Right lobe of liver (tissue), 4 donors: ENCODE data around the gene FAM90A1.
"Not testable (repeated sequence)": the region's sequence is repeated elsewhere in the genome, so short reads cannot be mapped to it uniquely, and the experiment has no call there.

ENCODE experiments used
- CTCF ChIP-seq, 4 donors: fragments of 200-600 bp in 3 of 4; fragments of 450-650 bp in 1 of 4; IDR thresholded peaks; one replicate each; pipeline versions ENCODE4 v1.5.1 to v1.8.0; 2016 to 2022; ENCODE audit warnings: antibody characterized with exemption in 4 of 4, mild to moderate bottlenecking in 2 of 4
- POLR2A ChIP-seq: fragments of 450-650 bp; IDR thresholded peaks from one replicate; pipeline ENCODE4 v1.6.1; 2017; ENCODE audit warnings: antibody characterized with exemption, mild to moderate bottlenecking
- donor health status: DM: no; HTN: no; CAD: no.
- donor health status: DM: no; HTN: no; CAD: no.
- donor health status: DM: no; HTN: yes; CAD: no.

DNA sequence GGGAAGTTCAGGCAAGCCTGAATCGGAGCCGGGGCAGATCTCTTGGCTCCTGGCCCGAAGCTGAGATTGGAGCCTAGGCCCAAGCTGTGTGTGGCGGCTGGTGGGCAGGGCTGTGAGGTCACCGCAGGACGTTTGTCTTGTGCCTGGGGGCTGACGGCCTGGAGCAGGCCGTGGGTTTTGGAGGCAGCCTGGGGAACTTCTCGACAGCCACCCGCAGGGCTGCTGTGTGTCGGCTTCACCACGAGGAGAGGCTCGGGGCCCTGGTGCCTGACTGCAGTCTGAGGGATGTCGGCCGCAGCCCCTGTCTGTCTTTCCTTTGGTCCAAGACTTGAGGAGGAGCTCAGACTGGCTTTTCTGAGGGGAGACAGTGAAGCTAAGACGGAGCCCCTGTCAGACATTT lies 5.1 kb downstream of the FAM90A1 start:
- TF ChIP-seq CTCF (IDR thresholded peaks at IDR 0.05); POLR2A: not testable (repeated sequence)
